HEK293T (cell line): ENCODE measurements around the gene CD36.

ENCODE experiments used
- BHLHE40 ChIP-seq: fragments of 450-650 bp; IDR thresholded peaks from 2 replicates; pipeline ENCODE4 v1.6.1; 2016; ENCODE audit warnings: mild to moderate bottlenecking, moderate library complexity, borderline replicate concordance
- ELF4 ChIP-seq: fragments of 450-650 bp; IDR thresholded peaks from 2 replicates; pipeline ENCODE4 v1.6.1; 2017; ENCODE audit warnings: antibody characterized with exemption
- FOXA1 ChIP-seq: fragments of 450-650 bp; IDR thresholded peaks from 2 replicates; pipeline ENCODE4 v1.6.1; 2016; ENCODE audit warnings: mild to moderate bottlenecking
- FOXM1 ChIP-seq: fragments of 450-650 bp; IDR thresholded peaks from 2 replicates; pipeline ENCODE4 v1.6.1; 2017; ENCODE audit warnings: mild to moderate bottlenecking, borderline replicate concordance
- NFRKB ChIP-seq: fragments of 450-650 bp; IDR thresholded peaks from 2 replicates; pipeline ENCODE4 v1.6.1; 2016; ENCODE audit warnings: mild to moderate bottlenecking, moderate library complexity
- SP1 ChIP-seq: fragments of 450-650 bp; IDR thresholded peaks from 2 replicates; pipeline ENCODE4 v1.6.1; 2017
- SUZ12 ChIP-seq: fragments of 450-650 bp; IDR thresholded peaks from 2 replicates; pipeline ENCODE4 v1.6.1; 2016; ENCODE audit warnings: mild to moderate bottlenecking
- TARDBP ChIP-seq: fragments of 450-650 bp; IDR thresholded peaks from 2 replicates; pipeline ENCODE4 v1.6.1; 2016
- ZNF384 ChIP-seq: fragments of 450-650 bp; IDR thresholded peaks from 2 replicates; pipeline ENCODE4 v1.6.1; 2016

DNA sequence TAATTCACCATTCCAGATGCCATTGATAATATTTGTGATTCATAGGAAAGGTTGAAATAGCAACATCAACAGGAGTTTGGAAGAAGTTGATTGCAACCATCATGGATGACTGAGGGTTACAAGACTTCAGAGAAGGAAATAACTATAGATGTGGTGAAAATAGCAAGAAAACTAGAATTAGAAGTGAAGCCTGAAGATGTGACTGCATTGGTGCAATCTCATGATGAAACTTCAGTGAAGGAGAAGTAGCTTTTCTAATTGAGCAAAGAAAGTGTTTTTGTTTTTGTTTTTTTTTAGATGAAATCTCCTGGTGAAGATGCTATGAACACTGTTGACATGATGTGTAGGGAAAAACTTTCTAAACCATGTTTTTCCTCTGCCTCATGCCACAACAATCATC is 18.7 kb upstream of the CD36 start:
- no peak for TF ChIP-seq TARDBP
- TF ChIP-seq SP1: no peak
- TF ChIP-seq NFRKB: no peak
- TF ChIP-seq ZNF384: no peak
- TF ChIP-seq SUZ12: no peak
- no peak for TF ChIP-seq ELF4
- TF ChIP-seq FOXA1: no peak
- TF ChIP-seq FOXM1: no peak
- TF ChIP-seq BHLHE40: no peak
